GM18498 (cell line): ENCODE data around the gene GRID2.

Experiments
- ATAC-seq: cut with Tn5 transposase; IDR thresholded peaks from one replicate; pipeline ENCODE4 v1.9.1; 2021; ENCODE audit warnings: mild to moderate bottlenecking, moderate library complexity; ENCODE audit not compliant: unreplicated experiment

The GRID2 gene

GRCh38 chr4:93466446-93466845, 1162.7 kb downstream of the GRID2 start:
- no peak for ATAC-seq

- ATAC-seq = no peak
Measured at GRCh38 chr4:93467484-93468155, 1163.9 kb downstream of the GRID2 start.

GRCh38 chr4:93469560-93469959, 1165.8 kb downstream of the GRID2 start:
- no peak for ATAC-seq

GRCh38 chr4:93475730-93476129, 1172.0 kb downstream of the GRID2 start:
- no peak for ATAC-seq

GRCh38 chr4:93478805-93479204, 1175.0 kb downstream of the GRID2 start:
- no peak for ATAC-seq

- ATAC-seq = no peak
Measured at GRCh38 chr4:93480452-93480851, 1176.7 kb downstream of the GRID2 start.

- no peak for ATAC-seq
Measured at GRCh38 chr4:93495346-93495745, 1191.6 kb downstream of the GRID2 start.

GRCh38 chr4:93501244-93501643, 1197.5 kb downstream of the GRID2 start:
- no peak for ATAC-seq

GRCh38 chr4:93501946-93502345, 1198.2 kb downstream of the GRID2 start:
- no peak for ATAC-seq

GRCh38 chr4:93502991-93503390, 1199.2 kb downstream of the GRID2 start:
- no peak for ATAC-seq

GRCh38 chr4:93513851-93514250, 1210.1 kb downstream of the GRID2 start:
- ATAC-seq = no peak

- no peak for ATAC-seq
Measured at GRCh38 chr4:93515208-93515607, 1211.4 kb downstream of the GRID2 start.

- ATAC-seq = no peak
Measured at GRCh38 chr4:93529692-93530372, 1226.1 kb downstream of the GRID2 start.

- no peak for ATAC-seq
Measured at GRCh38 chr4:93532234-93532633, 1228.5 kb downstream of the GRID2 start.

- ATAC-seq = no peak
Measured at GRCh38 chr4:93540562-93540961, 1236.8 kb downstream of the GRID2 start.

GRCh38 chr4:93561842-93562241, 1258.1 kb downstream of the GRID2 start:
- ATAC-seq = no peak

- ATAC-seq = no peak
Measured at GRCh38 chr4:93568758-93569157, 1265.0 kb downstream of the GRID2 start.

GRCh38 chr4:93573285-93573684, 1269.5 kb downstream of the GRID2 start:
- no peak for ATAC-seq

GRCh38 chr4:93578942-93579341, 1275.2 kb downstream of the GRID2 start:
- no peak for ATAC-seq

GRCh38 chr4:93605163-93605562, 1301.4 kb downstream of the GRID2 start:
- ATAC-seq = no peak

- ATAC-seq = no peak
Measured at GRCh38 chr4:93617606-93618005, 1313.8 kb downstream of the GRID2 start.

GRCh38 chr4:93633721-93634120, 1330.0 kb downstream of the GRID2 start:
- no peak for ATAC-seq

GRCh38 chr4:93635943-93636342, 1332.2 kb downstream of the GRID2 start:
- ATAC-seq = no peak
